HG02798 (cell line): ENCODE data around the gene MACC1.
A peak's percentile ranks its signal among the peaks of the same experiment; 100 is the strongest.

ENCODE experiments used
- ATAC-seq: cut with Tn5 transposase; IDR thresholded peaks from one replicate; pipeline ENCODE4 v1.9.1; 2021; ENCODE audit warnings: mild to moderate bottlenecking; ENCODE audit not compliant: unreplicated experiment, poor library complexity

The MACC1 gene

GRCh38 chr7:20185988-20186387 is 31.2 kb downstream of the MACC1 start:
- ATAC-seq = no peak

GRCh38 chr7:20183086-20183485 is 34.1 kb downstream of the MACC1 start:
- no peak for ATAC-seq

GRCh38 chr7:20176578-20177242 is 40.5 kb downstream of the MACC1 start:
- ATAC-seq = no peak

- ATAC-seq = no peak
These were observed 43.4 kb downstream of the MACC1 start for GRCh38 chr7:20173828-20174227.

- peak; percentile 57 for ATAC-seq
These were observed 44.3 kb downstream of the MACC1 start for GRCh38 chr7:20172736-20173334.

GRCh38 chr7:20170633-20171032 is 46.6 kb downstream of the MACC1 start:
- no peak for ATAC-seq

- no peak for ATAC-seq
These were observed 52.1 kb downstream of the MACC1 start for GRCh38 chr7:20165146-20165510.

- no peak for ATAC-seq
These were observed 52.6 kb downstream of the MACC1 start for GRCh38 chr7:20164425-20165145.

- ATAC-seq = no peak
These were observed 54.5 kb downstream of the MACC1 start for GRCh38 chr7:20162665-20163064.

- no peak for ATAC-seq
These were observed 57.9 kb downstream of the MACC1 start for GRCh38 chr7:20159226-20159747.

GRCh38 chr7:20158684-20159083 is 58.5 kb downstream of the MACC1 start:
- ATAC-seq = no peak

- no peak for ATAC-seq
These were observed 59.7 kb downstream of the MACC1 start for GRCh38 chr7:20157456-20157855.

GRCh38 chr7:20153999-20154398 is 63.2 kb downstream of the MACC1 start:
- ATAC-seq = no peak

GRCh38 chr7:20153567-20153966 is 63.6 kb downstream of the MACC1 start:
- no peak for ATAC-seq

GRCh38 chr7:20152511-20152910 is 64.7 kb downstream of the MACC1 start:
- no peak for ATAC-seq

GRCh38 chr7:20151708-20152456 is 65.3 kb downstream of the MACC1 start:
- no peak for ATAC-seq

GRCh38 chr7:20146451-20146850 is 70.7 kb downstream of the MACC1 start:
- no peak for ATAC-seq

GRCh38 chr7:20144801-20145200 is 72.4 kb downstream of the MACC1 start:
- no peak for ATAC-seq

GRCh38 chr7:20141666-20142065 is 75.5 kb downstream of the MACC1 start:
- no peak for ATAC-seq

- no peak for ATAC-seq
These were observed 76.2 kb downstream of the MACC1 start for GRCh38 chr7:20141002-20141345.
